Endothelial cell of umbilical vein (primary cell): ENCODE measurements around the gene EPAS1. TPM values are rescaled to one million over a fixed set of nuclear protein-coding genes. Genes with fewer than 3 reads are reported as not detected.

Experiments used
- BruUV-seq: library from RNA; stranded (reverse); fragments of 400-500 nt; replicated peaks from 2 replicates; lab custom pipeline; 2021; lab: Mats Ljungman, UMichigan
- CTCF ChIA-PET: fragments of 300-600, 350-600 bp; sonication (Branson Sonifier 250); formaldehyde crosslinking; loops from one replicate; lab custom pipeline; 2021; ENCODE audit warnings: antibody characterized with exemption, inconsistent platforms; lab: Charles Lee
- POLR2A ChIA-PET: fragments of 300-600, 350-600 bp; sonication (Branson Sonifier 250); formaldehyde crosslinking; loops from one replicate; lab custom pipeline; 2021; ENCODE audit warnings: antibody characterized with exemption, inconsistent platforms; lab: Charles Lee
- DNase-seq: peaks from one replicate; pipeline ENCODE4 v3.0.0-alpha.2; 2011; ENCODE audit warnings: low read depth, low spot score
- FAIRE-seq: peaks from 2 replicates; lab custom pipeline; 2011; peaks lifted over from hg19 to GRCh38; lab: Jason Lieb, UNC
- H2AFZ ChIP-seq: 2 replicates; pipeline ENCODE4 v1.6.0; 2012; ENCODE audit warnings: low read depth, low read length, control low read depth, inconsistent platforms
- H3K27ac ChIP-seq: 2 replicates; pipeline ENCODE4 v1.5.1; 2011; ENCODE audit warnings: low read depth, mild to moderate bottlenecking, control low read depth, low read length, moderate library complexity; ENCODE audit not compliant: insufficient read depth
- H3K27me3 ChIP-seq, 2 experiments: 2 replicates each; pipeline versions ENCODE4 v1.6.0 to v1.6.1; 2011; ENCODE audit warnings: low read length in 2 of 2, mixed read lengths in 1 of 2; ENCODE audit not compliant: control insufficient read depth in 2 of 2, insufficient read depth in 2 of 2
- H3K36me3 ChIP-seq, 2 experiments: 2 replicates in 1 of 2; 3 replicates in 1 of 2; pipeline ENCODE4 v1.5.1; 2011; ENCODE audit warnings: low read length in 2 of 2, mild to moderate bottlenecking in 1 of 2, moderate library complexity in 1 of 2; ENCODE audit not compliant: control insufficient read depth in 2 of 2, insufficient read depth in 2 of 2; ENCODE audit errors: extremely low read depth in 1 of 2
- H3K4me1 ChIP-seq: 3 replicates; pipeline ENCODE4 v1.5.1; 2011; ENCODE audit warnings: mild to moderate bottlenecking, low read length; ENCODE audit not compliant: control insufficient read depth, insufficient read depth; ENCODE audit errors: extremely low read depth
- H3K4me2 ChIP-seq: 2 replicates; pipeline ENCODE4 v1.6.1; 2011; ENCODE audit warnings: low read length, control low read depth, mixed read lengths; ENCODE audit not compliant: insufficient read depth
- H3K4me3 ChIP-seq, 3 experiments: fragments of 200-600 bp in 1 of 3; sonication (generic), shearing (Covaris generic) in 1 of 3; replicated peaks in 1 of 3; 2 replicates each; pipeline ENCODE4 v1.5.1; 2011 to 2016; ENCODE audit warnings: control low read depth in 3 of 3, low read length in 3 of 3, mild to moderate bottlenecking in 2 of 3, inconsistent platforms in 1 of 3, low read depth in 1 of 3, moderate library complexity in 1 of 3; ENCODE audit not compliant: insufficient read depth in 1 of 3
- H3K79me2 ChIP-seq: 2 replicates; pipeline ENCODE4 v1.6.0; 2012; ENCODE audit warnings: low read length, inconsistent platforms; ENCODE audit not compliant: control insufficient read depth, insufficient read depth
- H3K9ac ChIP-seq: replicated peaks from 2 replicates; pipeline ENCODE3; 2011; ENCODE audit warnings: low read length, control low read depth; ENCODE audit not compliant: insufficient read depth; ENCODE audit errors: extremely low read depth
- H3K9me1 ChIP-seq: replicated peaks from 3 replicates; pipeline ENCODE4 v1.6.0; 2011; ENCODE audit warnings: mild to moderate bottlenecking, low read length; ENCODE audit not compliant: control insufficient read depth, insufficient read depth; ENCODE audit errors: extremely low read depth
- H3K9me3 ChIP-seq: replicated peaks from 2 replicates; pipeline ENCODE4 v1.5.1; 2012; ENCODE audit warnings: low read length, inconsistent platforms; ENCODE audit not compliant: control insufficient read depth, insufficient read depth
- H4K20me1 ChIP-seq: replicated peaks from 2 replicates; pipeline ENCODE3; 2011; ENCODE audit warnings: mild to moderate bottlenecking, low read length; ENCODE audit not compliant: control insufficient read depth, insufficient read depth; ENCODE audit errors: extremely low read depth
- CTCF ChIP-seq, 2 donors: IDR thresholded peaks; 1 replicate in 1 of 2; 2 replicates in 1 of 2; pipeline ENCODE4 v1.5.1; 2011; ENCODE audit warnings: low read length in 2 of 2, mild to moderate bottlenecking in 2 of 2, moderate library complexity in 2 of 2, control low read depth in 1 of 2, inconsistent platforms in 1 of 2, low read depth in 1 of 2; ENCODE audit not compliant: insufficient read depth in 1 of 2; ENCODE audit errors: extremely low read depth in 1 of 2
- EZH2 ChIP-seq: IDR thresholded peaks from 2 replicates; pipeline ENCODE4 v1.6.1; 2012; ENCODE audit warnings: borderline replicate concordance, low read depth, mild to moderate bottlenecking, moderate library complexity, low read length, inconsistent platforms; ENCODE audit not compliant: severe bottlenecking
- FOS ChIP-seq: IDR thresholded peaks from 2 replicates; pipeline ENCODE4 v1.6.1; 2011; ENCODE audit warnings: mild to moderate bottlenecking, low read length, moderate library complexity, borderline replicate concordance; ENCODE audit not compliant: insufficient read depth
- GATA2 ChIP-seq: IDR thresholded peaks from 2 replicates; pipeline ENCODE4 v1.7.0; 2011; ENCODE audit warnings: low read depth, mild to moderate bottlenecking, moderate library complexity, mixed read lengths, low read length; ENCODE audit not compliant: insufficient read length, insufficient read depth
- JUN ChIP-seq: IDR thresholded peaks from 2 replicates; pipeline ENCODE4 v1.6.1; 2011; ENCODE audit warnings: borderline replicate concordance, low read depth; ENCODE audit not compliant: insufficient read length, insufficient read depth
- MAX ChIP-seq: IDR thresholded peaks from 2 replicates; pipeline ENCODE4 v1.6.1; 2011; ENCODE audit not compliant: insufficient read depth, insufficient read length
- MYC ChIP-seq: IDR thresholded peaks from one replicate; pipeline ENCODE4 v1.6.1; 2011; ENCODE audit warnings: mild to moderate bottlenecking, low read depth, low read length
- POLR2A ChIP-seq: IDR thresholded peaks from 2 replicates; pipeline ENCODE4 v1.6.1; 2012; ENCODE audit warnings: low read depth, mild to moderate bottlenecking, control low read depth, low read length
- POLR2AphosphoS5 ChIP-seq: IDR thresholded peaks from 2 replicates; pipeline ENCODE4 v1.6.1; 2012; ENCODE audit warnings: low read depth, mild to moderate bottlenecking, control low read depth, low read length, moderate library complexity; ENCODE audit not compliant: insufficient read depth
- dilution Hi-C: fragments of 300-500 bp; cut with MboI; formaldehyde crosslinking; loops from one replicate; pipeline ENCODE4 v1.15.0; 2019; ENCODE audit warnings: low sequenced_read_pairs; ENCODE audit not compliant: extremely low pct_ligation_motif_present
- intact Hi-C: fragments of 100-400 bp; cut with micrococcal nuclease; formaldehyde crosslinking; loops from one replicate; pipeline ENCODE4 v1.10.0; 2022
- polyA plus RNA-seq, 4 experiments: library from polyadenylated mRNA; depleted of rRNA in 3 of 4; stranded (reverse) in 3 of 4; unstranded in 1 of 4; fragments of >200 nt; gene quantifications; 2 replicates each; pipeline versions ENCODE4 v1.2.1 to v1.2.3, GENCODE V29; 2011 to 2012; ENCODE audit warnings: missing spikeins in 1 of 4
- total RNA-seq: library from RNA; stranded (reverse); gene quantifications from 2 replicates; pipeline ENCODE4 v1.2.3, GENCODE V29; 2021

Gene EPAS1
- total and polyA plus RNA-seq, 2 donors (not counting 3 experiments of a cell fraction or from before 2014, with no cell fraction given): 229 to 374 TPM

GRCh38 chr2:46269544-46270273 is 27.5 kb upstream of the EPAS1 start:
- ChIA-PET CTCF (interaction anchor here (0.8 to 2.3 kb wide), 8 partner anchors 11 to 276 kb away, joined by 3 to 10 read pairs (median 4); partner anchors contain the start of gene EPAS1), POLR2A (interaction anchor here (2.9 kb wide), 1 partner anchor 28 kb away, joined by 10 read pairs; the partner anchor contains the start of gene EPAS1)
- Histone ChIP-seq H3K27ac (peak overlapping the region; percentile 41), H3K36me3 (no peaks in the 10 kb centered on the region), H3K4me3 (no peak overlapping the region), H3K9me3 (no peaks in the 10 kb centered on the region), H3K4me1 (peaks cover 73% of the 10 kb centered on the region), H3K9ac (peak overlapping the region; percentile 14), H3K4me2 (peak overlapping the region; percentile 59), H2AFZ (peak overlapping the region; percentile 66), H3K9me1 (no peaks in the 10 kb centered on the region), H3K27me3 (no peaks in the 10 kb centered on the region), H4K20me1 (no peaks in the 10 kb centered on the region), H3K79me2 (no peaks in the 10 kb centered on the region)
- no TSS peak for BruUV-seq
- DNase-seq: peak; percentile 51
- FAIRE-seq: peak; percentile 50
- dilution Hi-C loops: no loop called here
- intact Hi-C loops: no loop called here
- no peak for TF ChIP-seq MAX
- no peak for TF ChIP-seq GATA2
- TF ChIP-seq FOS: no peak
- no peak for TF ChIP-seq MYC
- no peak for TF ChIP-seq CTCF (IDR thresholded peaks at IDR 0.05; ENCODE audit: extremely low read depth in 1 of 2, insufficient read depth in 1 of 2, low read depth in 1 of 2, low read length in 2 of 2)
- no peak for TF ChIP-seq JUN
- TF ChIP-seq POLR2A: no peak
- TF ChIP-seq POLR2AphosphoS5: no peak
- no peak for TF ChIP-seq EZH2
